GM23338 (cell line): ENCODE measurements around the gene SORCS2. TPM values are rescaled to one million over a fixed set of nuclear protein-coding genes. Genes with fewer than 3 reads are reported as not detected.

Experiments
- EZH2 ChIP-seq: fragments of 200-600 bp; sonication (generic); IDR thresholded peaks from one replicate; pipeline ENCODE4 v1.8.0; 2017; ENCODE audit warnings: antibody characterized with exemption, mild to moderate bottlenecking, low read depth; ENCODE audit not compliant: unreplicated experiment
- polyA plus RNA-seq: library from polyadenylated mRNA; unstranded; fragments of >200 nt; fragmentation: Nextera tagmentation; extraction: Ambion mirVana; gene quantifications from 2 replicates; pipeline ENCODE4 v1.2.1, GENCODE V29; 2016
- total RNA-seq: library from RNA; depleted of rRNA; stranded (reverse); fragments of >200 nt; shearing (Covaris generic); gene quantifications from 2 replicates; pipeline ENCODE4 v1.2.3, GENCODE V29; 2014
- TF ChIP-seq, protein P1 (sequence below): fragments of 250-450 bp; sonication (Bioruptor Pico); IDR thresholded peaks from 2 replicates; pipeline ENCODE4 v1.5.0; 2020; ENCODE audit warnings: mild to moderate bottlenecking, moderate library complexity
- TF ChIP-seq, protein P2 (sequence below): IDR thresholded peaks from one replicate; pipeline ENCODE4 v1.6.1; 2018; ENCODE audit warnings: antibody characterized with exemption; ENCODE audit not compliant: unreplicated experiment

Gene SORCS2
- total and polyA plus RNA-seq, 2 experiments from 2014 or later = 0.47 to 2.4 TPM

- TF ChIP-seq, protein P1, sequence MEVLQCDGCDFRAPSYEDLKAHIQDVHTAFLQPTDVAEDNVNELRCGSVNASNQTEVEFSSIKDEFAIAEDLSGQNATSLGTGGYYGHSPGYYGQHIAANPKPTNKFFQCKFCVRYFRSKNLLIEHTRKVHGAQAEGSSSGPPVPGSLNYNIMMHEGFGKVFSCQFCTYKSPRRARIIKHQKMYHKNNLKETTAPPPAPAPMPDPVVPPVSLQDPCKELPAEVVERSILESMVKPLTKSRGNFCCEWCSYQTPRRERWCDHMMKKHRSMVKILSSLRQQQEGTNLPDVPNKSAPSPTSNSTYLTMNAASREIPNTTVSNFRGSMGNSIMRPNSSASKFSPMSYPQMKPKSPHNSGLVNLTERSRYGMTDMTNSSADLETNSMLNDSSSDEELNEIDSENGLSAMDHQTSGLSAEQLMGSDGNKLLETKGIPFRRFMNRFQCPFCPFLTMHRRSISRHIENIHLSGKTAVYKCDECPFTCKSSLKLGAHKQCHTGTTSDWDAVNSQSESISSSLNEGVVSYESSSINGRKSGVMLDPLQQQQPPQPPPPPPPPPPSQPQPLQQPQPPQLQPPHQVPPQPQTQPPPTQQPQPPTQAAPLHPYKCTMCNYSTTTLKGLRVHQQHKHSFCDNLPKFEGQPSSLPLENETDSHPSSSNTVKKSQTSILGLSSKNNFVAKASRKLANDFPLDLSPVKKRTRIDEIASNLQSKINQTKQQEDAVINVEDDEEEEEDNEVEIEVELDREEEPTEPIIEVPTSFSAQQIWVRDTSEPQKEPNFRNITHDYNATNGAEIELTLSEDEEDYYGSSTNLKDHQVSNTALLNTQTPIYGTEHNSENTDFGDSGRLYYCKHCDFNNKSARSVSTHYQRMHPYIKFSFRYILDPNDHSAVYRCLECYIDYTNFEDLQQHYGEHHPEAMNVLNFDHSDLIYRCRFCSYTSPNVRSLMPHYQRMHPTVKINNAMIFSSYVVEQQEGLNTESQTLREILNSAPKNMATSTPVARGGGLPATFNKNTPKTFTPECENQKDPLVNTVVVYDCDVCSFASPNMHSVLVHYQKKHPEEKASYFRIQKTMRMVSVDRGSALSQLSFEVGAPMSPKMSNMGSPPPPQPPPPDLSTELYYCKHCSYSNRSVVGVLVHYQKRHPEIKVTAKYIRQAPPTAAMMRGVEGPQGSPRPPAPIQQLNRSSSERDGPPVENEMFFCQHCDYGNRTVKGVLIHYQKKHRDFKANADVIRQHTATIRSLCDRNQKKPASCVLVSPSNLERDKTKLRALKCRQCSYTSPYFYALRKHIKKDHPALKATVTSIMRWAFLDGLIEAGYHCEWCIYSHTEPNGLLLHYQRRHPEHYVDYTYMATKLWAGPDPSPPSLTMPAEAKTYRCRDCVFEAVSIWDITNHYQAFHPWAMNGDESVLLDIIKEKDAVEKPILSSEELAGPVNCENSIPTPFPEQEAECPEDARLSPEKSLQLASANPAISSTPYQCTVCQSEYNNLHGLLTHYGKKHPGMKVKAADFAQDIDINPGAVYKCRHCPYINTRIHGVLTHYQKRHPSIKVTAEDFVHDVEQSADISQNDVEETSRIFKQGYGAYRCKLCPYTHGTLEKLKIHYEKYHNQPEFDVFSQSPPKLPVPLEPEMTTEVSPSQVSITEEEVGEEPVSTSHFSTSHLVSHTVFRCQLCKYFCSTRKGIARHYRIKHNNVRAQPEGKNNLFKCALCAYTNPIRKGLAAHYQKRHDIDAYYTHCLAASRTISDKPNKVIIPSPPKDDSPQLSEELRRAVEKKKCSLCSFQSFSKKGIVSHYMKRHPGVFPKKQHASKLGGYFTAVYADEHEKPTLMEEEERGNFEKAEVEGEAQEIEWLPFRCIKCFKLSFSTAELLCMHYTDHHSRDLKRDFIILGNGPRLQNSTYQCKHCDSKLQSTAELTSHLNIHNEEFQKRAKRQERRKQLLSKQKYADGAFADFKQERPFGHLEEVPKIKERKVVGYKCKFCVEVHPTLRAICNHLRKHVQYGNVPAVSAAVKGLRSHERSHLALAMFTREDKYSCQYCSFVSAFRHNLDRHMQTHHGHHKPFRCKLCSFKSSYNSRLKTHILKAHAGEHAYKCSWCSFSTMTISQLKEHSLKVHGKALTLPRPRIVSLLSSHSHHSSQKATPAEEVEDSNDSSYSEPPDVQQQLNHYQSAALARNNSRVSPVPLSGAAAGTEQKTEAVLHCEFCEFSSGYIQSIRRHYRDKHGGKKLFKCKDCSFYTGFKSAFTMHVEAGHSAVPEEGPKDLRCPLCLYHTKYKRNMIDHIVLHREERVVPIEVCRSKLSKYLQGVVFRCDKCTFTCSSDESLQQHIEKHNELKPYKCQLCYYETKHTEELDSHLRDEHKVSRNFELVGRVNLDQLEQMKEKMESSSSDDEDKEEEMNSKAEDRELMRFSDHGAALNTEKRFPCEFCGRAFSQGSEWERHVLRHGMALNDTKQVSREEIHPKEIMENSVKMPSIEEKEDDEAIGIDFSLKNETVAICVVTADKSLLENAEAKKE = no peak
- TF ChIP-seq EZH2 = no peak
- TF ChIP-seq, protein P2, sequence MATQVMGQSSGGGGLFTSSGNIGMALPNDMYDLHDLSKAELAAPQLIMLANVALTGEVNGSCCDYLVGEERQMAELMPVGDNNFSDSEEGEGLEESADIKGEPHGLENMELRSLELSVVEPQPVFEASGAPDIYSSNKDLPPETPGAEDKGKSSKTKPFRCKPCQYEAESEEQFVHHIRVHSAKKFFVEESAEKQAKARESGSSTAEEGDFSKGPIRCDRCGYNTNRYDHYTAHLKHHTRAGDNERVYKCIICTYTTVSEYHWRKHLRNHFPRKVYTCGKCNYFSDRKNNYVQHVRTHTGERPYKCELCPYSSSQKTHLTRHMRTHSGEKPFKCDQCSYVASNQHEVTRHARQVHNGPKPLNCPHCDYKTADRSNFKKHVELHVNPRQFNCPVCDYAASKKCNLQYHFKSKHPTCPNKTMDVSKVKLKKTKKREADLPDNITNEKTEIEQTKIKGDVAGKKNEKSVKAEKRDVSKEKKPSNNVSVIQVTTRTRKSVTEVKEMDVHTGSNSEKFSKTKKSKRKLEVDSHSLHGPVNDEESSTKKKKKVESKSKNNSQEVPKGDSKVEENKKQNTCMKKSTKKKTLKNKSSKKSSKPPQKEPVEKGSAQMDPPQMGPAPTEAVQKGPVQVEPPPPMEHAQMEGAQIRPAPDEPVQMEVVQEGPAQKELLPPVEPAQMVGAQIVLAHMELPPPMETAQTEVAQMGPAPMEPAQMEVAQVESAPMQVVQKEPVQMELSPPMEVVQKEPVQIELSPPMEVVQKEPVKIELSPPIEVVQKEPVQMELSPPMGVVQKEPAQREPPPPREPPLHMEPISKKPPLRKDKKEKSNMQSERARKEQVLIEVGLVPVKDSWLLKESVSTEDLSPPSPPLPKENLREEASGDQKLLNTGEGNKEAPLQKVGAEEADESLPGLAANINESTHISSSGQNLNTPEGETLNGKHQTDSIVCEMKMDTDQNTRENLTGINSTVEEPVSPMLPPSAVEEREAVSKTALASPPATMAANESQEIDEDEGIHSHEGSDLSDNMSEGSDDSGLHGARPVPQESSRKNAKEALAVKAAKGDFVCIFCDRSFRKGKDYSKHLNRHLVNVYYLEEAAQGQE = no peak
Observed at GRCh38 chr4:7660176-7661039, 468.1 kb downstream of the SORCS2 start (continued).
